ENCODE data around the gene GALNT10.

GRCh38 chr5:154341620-154342019 lies 151.1 kb downstream of the GALNT10 start:
- TF ChIP-seq ATF3 (IDR thresholded peaks at IDR 0.05) = no peak
- no peak for TF ChIP-seq YY1 (IDR thresholded peaks at IDR 0.05; ENCODE audit: extremely low read depth, insufficient replicate concordance, low read depth, low read length)
- no peak for TF ChIP-seq EGR1 (IDR thresholded peaks at IDR 0.05; ENCODE audit: low read depth)
- no peak for TF ChIP-seq POLR2A (IDR thresholded peaks at IDR 0.05; ENCODE audit: borderline replicate concordance, extremely low read depth, insufficient read depth, insufficient read length)
- TF ChIP-seq EZH2phosphoT487 (IDR thresholded peaks at IDR 0.05; ENCODE audit: borderline replicate concordance) = no peak
- no peak for TF ChIP-seq CTCF (IDR thresholded peaks at IDR 0.05 in 2 of 3, conservative IDR thresholded peaks at IDR 0.05 in 1 of 3; ENCODE audit: borderline replicate concordance in 1 of 3, insufficient read depth in 1 of 3, low read depth in 2 of 3, low read length in 2 of 3)
- TF ChIP-seq, protein P1, sequence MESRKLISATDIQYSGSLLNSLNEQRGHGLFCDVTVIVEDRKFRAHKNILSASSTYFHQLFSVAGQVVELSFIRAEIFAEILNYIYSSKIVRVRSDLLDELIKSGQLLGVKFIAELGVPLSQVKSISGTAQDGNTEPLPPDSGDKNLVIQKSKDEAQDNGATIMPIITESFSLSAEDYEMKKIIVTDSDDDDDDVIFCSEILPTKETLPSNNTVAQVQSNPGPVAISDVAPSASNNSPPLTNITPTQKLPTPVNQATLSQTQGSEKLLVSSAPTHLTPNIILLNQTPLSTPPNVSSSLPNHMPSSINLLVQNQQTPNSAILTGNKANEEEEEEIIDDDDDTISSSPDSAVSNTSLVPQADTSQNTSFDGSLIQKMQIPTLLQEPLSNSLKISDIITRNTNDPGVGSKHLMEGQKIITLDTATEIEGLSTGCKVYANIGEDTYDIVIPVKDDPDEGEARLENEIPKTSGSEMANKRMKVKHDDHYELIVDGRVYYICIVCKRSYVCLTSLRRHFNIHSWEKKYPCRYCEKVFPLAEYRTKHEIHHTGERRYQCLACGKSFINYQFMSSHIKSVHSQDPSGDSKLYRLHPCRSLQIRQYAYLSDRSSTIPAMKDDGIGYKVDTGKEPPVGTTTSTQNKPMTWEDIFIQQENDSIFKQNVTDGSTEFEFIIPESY (IDR thresholded peaks at IDR 0.05; ENCODE audit: extremely low read depth, insufficient replicate concordance, low read length) = no peak
- no peak for TF ChIP-seq CEBPB (IDR thresholded peaks at IDR 0.05; ENCODE audit: low read depth)
- no peak for TF ChIP-seq POLR2AphosphoS5 (IDR thresholded peaks at IDR 0.05; ENCODE audit: low read depth, low read length)
- TF ChIP-seq JUND (IDR thresholded peaks at IDR 0.05) = no peak
- TF ChIP-seq ZFX (IDR thresholded peaks at IDR 0.05) = no peak
- no peak for TF ChIP-seq ELF1 (IDR thresholded peaks at IDR 0.05; ENCODE audit: borderline replicate concordance, low read depth)
- no peak for TF ChIP-seq EZH2 (IDR thresholded peaks at IDR 0.05)

Data from HCT116 (cell line).